Tibial artery (tissue), 4 donors: Measurements from ENCODE around the gene CTNNA2.

Source experiments
- DNase-seq, 2 donors: peaks; one replicate each; pipeline ENCODE4 v3.0.0-alpha.2; 2019
- H3K27ac ChIP-seq, 2 donors: fragments of 200-600 bp; sonication (generic) in 1 of 2; 1 replicate in 1 of 2; 2 replicates in 1 of 2; pipeline ENCODE4 v1.5.1; 2018 to 2019; ENCODE audit warnings: mild to moderate bottlenecking in 1 of 2
- H3K27me3 ChIP-seq, 2 donors: fragments of 200-600 bp; sonication (generic) in 1 of 2; one replicate each; pipeline versions ENCODE4 v1.5.1 to v1.6.0; 2016 to 2019
- H3K36me3 ChIP-seq, 3 donors: fragments of 200-600 bp; sonication (generic) in 2 of 3; one replicate each; pipeline ENCODE4 v1.5.1; 2016 to 2019; ENCODE audit warnings: mild to moderate bottlenecking in 2 of 3
- H3K4me1 ChIP-seq, 4 donors: fragments of 200-600 bp; sonication (generic) in 2 of 4; 1 replicate in 3 of 4; 2 replicates in 1 of 4; pipeline ENCODE4 v1.5.1; 2016 to 2019
- H3K4me3 ChIP-seq, 2 donors: fragments of 200-600 bp; sonication (generic) in 1 of 2; 1 replicate in 1 of 2; 2 replicates in 1 of 2; pipeline ENCODE4 v1.5.1; 2018 to 2019; ENCODE audit warnings: mild to moderate bottlenecking in 2 of 2
- H3K9me3 ChIP-seq, 3 donors: fragments of 200-600 bp; sonication (generic) in 1 of 3; one replicate each; pipeline ENCODE4 v1.5.1; 2016 to 2019
- intact Hi-C: fragments of 100-400 bp; cut with DNase I; formaldehyde crosslinking; loops from one replicate; pipeline ENCODE4 v1.15.0; 2023; ENCODE audit warnings: low total_unique reads
- TF ChIP-seq, protein P1 (sequence below), 2 experiments: fragments of 200-600 bp in 1 of 2; fragments of 450-650 bp in 1 of 2; IDR thresholded peaks; one replicate each; pipeline ENCODE4 v1.5.1; 2017 to 2019; ENCODE audit warnings: antibody characterized with exemption in 2 of 2, mild to moderate bottlenecking in 1 of 2, moderate library complexity in 1 of 2

CTNNA2 gene

DNA sequence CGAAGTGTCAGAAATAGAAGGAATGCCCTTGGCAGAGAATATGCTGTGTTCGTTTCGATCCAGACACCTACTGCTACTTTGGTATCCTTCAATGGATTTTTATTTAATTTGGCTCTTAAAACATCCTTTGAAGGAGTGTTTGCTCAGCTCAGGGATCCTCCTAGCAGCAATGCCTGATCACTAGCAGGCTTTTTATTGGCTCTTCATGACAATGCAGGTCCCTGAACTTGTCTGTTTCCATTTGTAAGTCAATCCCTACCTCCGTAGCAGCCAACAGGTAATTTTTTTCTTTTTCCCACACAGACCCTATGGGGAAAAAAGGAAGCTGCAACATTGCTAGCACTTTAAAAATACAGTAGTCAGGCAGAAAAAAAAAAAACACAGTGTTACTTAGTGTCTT lies 1157.9 kb downstream of the CTNNA2 start:
- TF ChIP-seq, protein P1, sequence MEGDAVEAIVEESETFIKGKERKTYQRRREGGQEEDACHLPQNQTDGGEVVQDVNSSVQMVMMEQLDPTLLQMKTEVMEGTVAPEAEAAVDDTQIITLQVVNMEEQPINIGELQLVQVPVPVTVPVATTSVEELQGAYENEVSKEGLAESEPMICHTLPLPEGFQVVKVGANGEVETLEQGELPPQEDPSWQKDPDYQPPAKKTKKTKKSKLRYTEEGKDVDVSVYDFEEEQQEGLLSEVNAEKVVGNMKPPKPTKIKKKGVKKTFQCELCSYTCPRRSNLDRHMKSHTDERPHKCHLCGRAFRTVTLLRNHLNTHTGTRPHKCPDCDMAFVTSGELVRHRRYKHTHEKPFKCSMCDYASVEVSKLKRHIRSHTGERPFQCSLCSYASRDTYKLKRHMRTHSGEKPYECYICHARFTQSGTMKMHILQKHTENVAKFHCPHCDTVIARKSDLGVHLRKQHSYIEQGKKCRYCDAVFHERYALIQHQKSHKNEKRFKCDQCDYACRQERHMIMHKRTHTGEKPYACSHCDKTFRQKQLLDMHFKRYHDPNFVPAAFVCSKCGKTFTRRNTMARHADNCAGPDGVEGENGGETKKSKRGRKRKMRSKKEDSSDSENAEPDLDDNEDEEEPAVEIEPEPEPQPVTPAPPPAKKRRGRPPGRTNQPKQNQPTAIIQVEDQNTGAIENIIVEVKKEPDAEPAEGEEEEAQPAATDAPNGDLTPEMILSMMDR (IDR thresholded peaks at IDR 0.05), result no peak
- Histone ChIP-seq H3K27ac (no peak overlapping the region), H3K27me3 (no peaks in the 10 kb centered on the region), H3K9me3 (no peaks in the 10 kb centered on the region), H3K36me3 (no peaks in the 10 kb centered on the region), H3K4me1 (no peaks in the 10 kb centered on the region), H3K4me3 (no peak overlapping the region)
- DNase-seq, result no peak
- intact Hi-C loops, result no loop called here

DNA sequence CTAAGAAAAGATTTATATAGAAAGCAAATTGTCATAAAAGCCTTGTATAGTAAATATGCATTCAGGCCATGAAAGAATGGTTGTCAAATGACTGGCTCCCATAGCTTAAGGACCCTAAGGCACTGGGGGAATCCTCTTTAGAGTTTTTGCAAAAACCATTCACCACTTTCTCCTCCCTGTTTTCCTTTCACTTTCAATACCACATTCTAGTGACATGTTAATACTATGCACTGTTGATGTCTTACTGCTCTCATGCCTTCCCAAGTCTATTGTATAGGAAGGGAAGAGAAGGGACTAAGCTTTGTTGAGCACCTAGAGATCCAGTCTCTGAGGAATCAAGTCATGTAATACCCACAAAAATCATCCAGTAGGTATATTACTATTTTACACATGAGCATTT lies 1174.7 kb downstream of the CTNNA2 start:
- H3K36me3 ChIP-seq, result no peaks in the 10 kb centered on the region
- intact Hi-C loops, result no loop called here

DNA sequence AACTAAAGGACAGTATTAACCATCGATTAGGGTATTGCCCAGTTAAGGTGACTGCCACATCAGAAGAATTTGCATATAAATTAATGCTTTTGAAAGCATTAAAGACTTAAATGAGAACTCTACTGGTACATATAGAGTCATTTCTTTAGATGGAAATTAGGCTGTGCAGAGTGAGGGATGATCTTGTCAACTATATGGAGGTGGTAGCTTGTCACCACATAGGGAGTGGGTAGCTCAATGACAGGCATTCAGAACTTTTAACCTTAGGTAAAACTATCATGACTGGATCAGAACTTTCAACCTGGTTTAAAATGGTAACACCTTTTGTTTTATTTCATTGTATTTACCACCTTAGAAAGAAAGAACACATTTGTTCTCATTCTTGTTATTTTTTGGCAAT lies 1176.3 kb downstream of the CTNNA2 start:
- TF ChIP-seq, protein P1 (IDR thresholded peaks at IDR 0.05), result no peak
- Histone ChIP-seq H3K36me3 (no peaks in the 10 kb centered on the region), H3K27me3 (no peaks in the 10 kb centered on the region), H3K4me1 (no peaks in the 10 kb centered on the region), H3K9me3 (no peaks in the 10 kb centered on the region), H3K4me3 (no peak overlapping the region), H3K27ac (no peak overlapping the region)
- intact Hi-C loops, result no loop called here
- DNase-seq, result no peak

More for the DNA sequence above, 1174.7 kb downstream of the CTNNA2 start:
- Histone ChIP-seq H3K27ac (no peak overlapping the region), H3K9me3 (no peaks in the 10 kb centered on the region), H3K27me3 (no peaks in the 10 kb centered on the region), H3K4me3 (no peak overlapping the region), H3K4me1 (no peaks in the 10 kb centered on the region)
- TF ChIP-seq, protein P1 (IDR thresholded peaks at IDR 0.05), result no peak
- no peak for DNase-seq
